Left cardiac atrium (tissue), 4 donors: Measurements from ENCODE around the gene SYNDIG1. TPM values are rescaled to one million over a fixed set of nuclear protein-coding genes. Genes with fewer than 3 reads are reported as not detected.

Source experiments
- ATAC-seq, 2 donors: fragments of 200-7000 bp; cut with Tn5 transposase; one replicate each; pipeline ENCODE4 v1.9.1; 2020; ENCODE audit warnings: mild to moderate bottlenecking in 2 of 2, moderate library complexity in 2 of 2
- DNase-seq: peaks from one replicate; pipeline ENCODE4 v3.0.0-alpha.2; 2020
- intact Hi-C, 2 donors: fragments of 100-400 bp; cut with DNase I; formaldehyde crosslinking; loops; one replicate each; pipeline versions ENCODE4 v1.14.1 to v1.15.1; 2022 to 2023
- total RNA-seq, 2 donors: library from RNA; stranded (reverse); fragmentation: NEBNext Ultra II Directional; extraction: Animal tissue kit (Norgen Biotek cat#: 25700); gene quantifications; one replicate each; pipeline ENCODE4 v1.2.1, GENCODE V29; 2021
- donor health status: DM: no; HTN: yes; CAD: no.
- donor health status: DM: no; HTN: yes; CAD: no; lungs with severe emphysema.
- donor health status: DM: yes; HTN: yes; CAD: no.
- donor health status: Dilated cardiomyopathy.

SYNDIG1 gene
- total RNA-seq, 2 donors from 2014 or later: 16.7 to 28.4 TPM

- ATAC-seq (no peak), DNase-seq (no peak)
- intact Hi-C loops: no loop called here
These were observed 66.7 kb downstream of the SYNDIG1 start for GRCh38 chr20:24535941-24536730.

GRCh38 chr20:24537210-24537609 lies 67.8 kb downstream of the SYNDIG1 start:
- DNase-seq (no peak), ATAC-seq (peak in 1 of 2 donors; percentile 23)
- intact Hi-C loops: no loop called here

DNA sequence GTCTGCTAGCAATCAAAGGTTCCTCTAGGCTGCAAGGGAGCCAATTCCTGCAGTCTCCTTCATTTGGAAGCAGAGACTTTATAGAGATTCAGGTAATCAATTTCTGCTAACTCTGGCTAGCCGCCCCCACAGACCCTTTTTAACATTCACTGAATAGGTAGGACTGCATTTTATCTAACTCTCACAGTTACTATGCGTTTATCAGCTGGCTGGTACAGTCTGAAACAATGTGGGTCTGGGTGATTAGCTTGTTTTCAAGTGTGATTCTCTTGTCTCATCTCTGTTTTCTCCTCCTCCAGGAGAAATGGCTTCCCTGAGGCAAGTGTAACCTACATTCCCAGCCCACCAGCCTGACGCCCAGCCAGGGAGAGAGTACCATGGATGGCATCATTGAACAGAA lies 73.3 kb downstream of the SYNDIG1 start:
- ATAC-seq: no peak
- intact Hi-C loops: no loop called here
- no peak for DNase-seq

DNA sequence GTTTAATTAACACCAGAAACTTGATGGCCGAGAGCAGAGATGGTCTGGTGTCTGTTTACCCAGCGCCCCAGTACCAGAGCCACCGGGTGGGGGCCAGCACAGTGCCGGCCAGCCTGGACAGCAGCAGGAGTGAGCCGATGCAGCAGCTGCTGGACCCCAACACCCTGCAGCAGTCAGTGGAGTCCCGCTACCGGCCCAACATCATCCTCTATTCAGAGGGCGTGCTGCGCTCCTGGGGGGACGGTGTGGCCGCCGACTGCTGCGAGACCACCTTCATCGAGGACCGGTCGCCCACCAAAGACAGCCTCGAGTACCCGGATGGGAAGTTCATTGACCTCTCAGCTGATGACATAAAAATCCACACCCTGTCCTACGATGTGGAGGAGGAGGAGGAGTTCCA lies 73.7 kb downstream of the SYNDIG1 start:
- intact Hi-C loops: no loop called here
- ATAC-seq: no peak
- DNase-seq: no peak

DNA sequence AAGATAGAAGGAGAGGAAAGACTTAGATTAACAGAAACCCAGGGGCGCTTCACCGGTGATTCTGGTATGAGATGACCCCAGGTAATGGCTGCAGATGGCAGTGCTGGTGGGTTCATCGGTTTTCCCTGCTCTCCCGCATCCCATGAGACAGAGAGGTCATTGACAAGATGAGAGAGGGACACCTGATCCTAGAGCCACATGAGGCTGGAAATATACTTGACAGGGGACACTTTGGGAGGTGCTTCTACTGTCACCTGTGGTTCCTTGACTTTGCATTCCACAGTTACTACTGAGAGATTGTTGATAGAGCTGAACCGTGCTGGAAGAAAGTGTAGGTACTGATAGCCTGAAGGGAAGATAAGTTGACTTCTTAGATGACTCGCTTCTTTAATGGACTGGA lies 74.3 kb downstream of the SYNDIG1 start:
- intact Hi-C loops: no loop called here
- no peak for DNase-seq
- ATAC-seq: no peak

- intact Hi-C loops: no loop called here
- ATAC-seq: no peak
- no peak for DNase-seq
These were observed 74.9 kb downstream of the SYNDIG1 start for GRCh38 chr20:24544371-24544770.

- intact Hi-C loops: no loop called here
- DNase-seq (no peak), ATAC-seq (peak in 1 of 2 donors; percentile 50)
These were observed 75.7 kb downstream of the SYNDIG1 start for GRCh38 chr20:24545168-24545567.

- DNase-seq (no peak), ATAC-seq (no peak)
- intact Hi-C loops: no loop called here
These were observed 76.9 kb downstream of the SYNDIG1 start for GRCh38 chr20:24546232-24546892.

DNA sequence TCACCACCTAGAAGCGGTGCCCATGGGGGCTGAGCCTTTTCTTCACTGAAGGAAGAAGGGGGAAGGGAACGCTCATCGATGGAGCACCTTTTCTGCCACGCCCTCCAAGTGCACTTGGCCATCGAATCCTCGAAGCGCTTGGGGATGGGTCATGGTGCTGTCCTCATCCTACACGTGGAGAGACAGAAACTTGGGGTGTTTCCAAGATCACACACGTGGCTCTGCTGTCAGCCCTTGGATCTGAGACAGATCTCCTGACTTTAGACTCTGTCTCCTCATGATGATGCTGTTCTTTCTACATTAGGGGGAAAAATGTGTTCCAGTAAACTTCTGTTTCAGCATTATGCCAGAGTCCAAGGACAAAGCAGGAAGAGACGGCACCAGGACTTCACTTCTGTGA lies 78.5 kb downstream of the SYNDIG1 start:
- intact Hi-C loops: no loop called here
- no peak for ATAC-seq

GRCh38 chr20:24559114-24559732 lies 89.8 kb downstream of the SYNDIG1 start:
- DNase-seq (no peak), ATAC-seq (no peak)
- intact Hi-C loops: no loop called here

More for the DNA sequence above, 78.5 kb downstream of the SYNDIG1 start:
- DNase-seq: no peak

GRCh38 chr20:24560571-24561491 lies 91.4 kb downstream of the SYNDIG1 start:
- ATAC-seq (no peak), DNase-seq (no peak)
- intact Hi-C loops: no loop called here

GRCh38 chr20:24565835-24566351 lies 96.5 kb downstream of the SYNDIG1 start:
- intact Hi-C loops: no loop called here
- DNase-seq: no peak
- no peak for ATAC-seq

DNA sequence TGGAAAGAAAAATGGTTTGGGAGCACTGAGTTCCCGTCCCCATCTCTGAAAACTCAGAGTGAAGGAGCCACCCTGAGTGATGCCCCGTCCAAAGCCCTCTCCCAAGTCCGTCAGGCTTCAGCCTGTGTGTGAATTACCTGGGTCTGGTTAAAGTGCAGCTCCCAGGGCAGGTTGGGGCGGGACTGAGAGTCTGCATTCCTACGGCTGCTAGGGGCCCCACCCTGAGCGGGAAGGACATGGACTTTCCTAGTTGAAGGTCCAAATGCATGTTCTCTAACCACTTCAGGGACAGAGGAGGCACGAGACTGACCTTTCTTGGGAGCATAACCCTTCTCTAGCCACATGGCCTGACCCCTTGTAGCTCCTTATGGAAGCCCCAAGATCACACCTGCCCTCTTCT lies 97.2 kb downstream of the SYNDIG1 start:
- ATAC-seq (no peak), DNase-seq (no peak)
- intact Hi-C loops: no loop called here

DNA sequence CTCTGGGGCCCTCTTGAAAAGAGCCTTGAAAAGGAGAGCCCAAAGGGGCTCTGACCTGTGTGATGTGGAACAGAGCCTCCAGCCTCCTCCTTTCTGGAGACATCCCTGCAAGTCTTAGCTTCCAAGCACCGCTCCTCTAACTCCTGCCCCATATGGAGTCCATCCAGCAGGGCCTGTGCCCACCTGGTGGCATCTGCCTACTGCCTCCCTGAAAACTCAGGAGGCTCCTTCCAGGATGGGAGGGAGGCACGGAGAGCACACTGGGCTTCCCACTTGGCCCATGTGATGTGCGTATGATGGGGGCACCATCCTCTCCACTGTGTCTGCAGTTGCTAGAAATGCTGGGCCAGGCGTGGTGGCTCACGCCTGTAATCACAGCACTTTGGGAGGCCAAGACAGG lies 98.1 kb downstream of the SYNDIG1 start:
- no peak for DNase-seq
- ATAC-seq: no peak
- intact Hi-C loops: no loop called here

DNA sequence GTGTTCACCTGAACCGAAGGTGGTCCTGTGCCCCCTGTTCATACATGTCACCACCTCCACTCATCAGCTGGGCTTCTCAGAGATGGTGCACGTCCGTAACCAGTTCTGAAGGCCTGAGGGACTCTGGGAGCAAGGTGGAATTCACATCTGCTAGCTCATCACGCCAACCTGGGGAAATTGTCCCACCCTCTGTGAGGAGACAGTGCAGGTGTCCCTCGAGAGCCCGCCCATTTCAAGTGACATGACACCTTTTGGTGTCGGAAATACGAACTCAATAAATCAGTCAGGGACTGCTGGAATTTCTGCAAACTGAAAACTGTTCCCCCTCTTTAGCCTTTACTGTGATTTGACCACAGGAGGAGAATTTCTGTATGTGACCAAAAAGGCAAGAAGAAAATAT lies 99.4 kb downstream of the SYNDIG1 start:
- ATAC-seq: no peak
- no peak for DNase-seq
- intact Hi-C loops: no loop called here

DNA sequence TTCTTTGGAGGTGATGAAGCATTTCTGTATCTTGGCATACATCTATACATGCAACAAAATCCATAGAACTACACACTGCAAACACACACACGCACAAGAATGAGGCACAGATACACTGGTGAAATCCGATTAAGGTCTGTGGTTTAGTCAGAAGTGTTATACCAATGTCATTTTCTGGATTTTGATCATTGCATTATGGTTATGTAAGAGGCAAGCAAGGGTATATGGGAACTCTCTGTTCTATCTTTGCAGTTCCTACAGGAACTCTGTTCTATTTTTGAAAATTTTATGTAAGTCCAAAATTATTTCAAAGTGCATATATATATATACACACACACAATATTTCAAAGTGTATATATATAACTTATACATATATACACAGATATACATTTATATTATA lies 101.7 kb downstream of the SYNDIG1 start:
- DNase-seq: no peak
- no peak for ATAC-seq
- intact Hi-C loops: no loop called here

DNA sequence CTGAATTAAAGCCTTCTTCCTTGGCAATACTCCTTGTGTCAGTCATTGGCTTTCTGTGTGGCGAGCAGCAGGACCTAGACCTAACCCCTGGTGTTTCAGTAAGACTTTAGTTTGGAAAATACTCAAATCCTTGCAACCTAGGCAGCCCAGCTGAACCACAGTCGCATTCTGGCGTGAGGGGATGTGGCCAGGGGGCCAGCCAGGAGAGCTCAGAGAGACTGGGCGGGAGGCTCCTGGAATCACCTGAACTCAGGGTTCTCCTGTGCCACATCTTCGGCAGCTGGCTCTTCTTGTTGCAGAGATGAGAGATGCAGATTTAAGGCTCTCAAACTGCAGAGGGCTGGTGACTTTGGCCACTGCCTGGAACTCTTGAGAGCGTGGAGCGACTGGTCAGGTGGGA lies 102.7 kb downstream of the SYNDIG1 start:
- no peak for ATAC-seq
- intact Hi-C loops: no loop called here

GRCh38 chr20:24572862-24573261 lies 103.4 kb downstream of the SYNDIG1 start:
- ATAC-seq (no peak), DNase-seq (no peak)
- intact Hi-C loops: no loop called here

More for the DNA sequence above, 102.7 kb downstream of the SYNDIG1 start:
- DNase-seq: no peak

- DNase-seq (no peak), ATAC-seq (no peak)
- intact Hi-C loops: no loop called here
These were observed 104.1 kb downstream of the SYNDIG1 start for GRCh38 chr20:24573557-24573956.
